H1 (cell line): Measurements from ENCODE around the gene SGCB. TPM values are rescaled to one million over a fixed set of nuclear protein-coding genes. Genes with fewer than 3 reads are reported as not detected.

ENCODE experiments used
- CHD7 ChIP-seq: fragments of 300-600 bp; sonication (generic); IDR thresholded peaks from 2 replicates; pipeline ENCODE4 v1.7.1; 2012; ENCODE audit warnings: low read length, moderate library complexity, mild to moderate bottlenecking, inconsistent platforms; ENCODE audit not compliant: insufficient replicate concordance
- GTF2F1 ChIP-seq: IDR thresholded peaks from 2 replicates; pipeline ENCODE4 v1.6.1; 2012; ENCODE audit warnings: low read depth, low read length, improper control_type of control experiment, borderline replicate concordance
- NANOG ChIP-seq: IDR thresholded peaks from 2 replicates; pipeline ENCODE4 v1.6.1; 2011; ENCODE audit warnings: low read length, low read depth, mild to moderate bottlenecking, inconsistent platforms; ENCODE audit not compliant: insufficient read depth, poor library complexity, severe bottlenecking
- POLR2AphosphoS5 ChIP-seq: IDR thresholded peaks from 2 replicates; pipeline ENCODE4 v1.6.1; 2011; ENCODE audit warnings: low read depth, low read length
- RFX5 ChIP-seq: IDR thresholded peaks from 2 replicates; pipeline ENCODE4 v1.6.1; 2011; ENCODE audit warnings: low read depth, low read length, improper control_type of control experiment, borderline replicate concordance
- TEAD4 ChIP-seq: IDR thresholded peaks from 2 replicates; pipeline ENCODE4 v1.6.1; 2012; ENCODE audit warnings: low read depth, low read length, inconsistent platforms, mixed read lengths
- polyA plus RNA-seq, 7 experiments: library from polyadenylated mRNA; depleted of rRNA in 3 of 7; stranded (reverse) in 5 of 7; unstranded in 2 of 7; fragments of >200 nt in 5 of 7; fragments of 200-250 nt in 2 of 7; gene quantifications; 1 replicate in 5 of 7; 2 replicates in 1 of 7; 4 replicates in 1 of 7; pipeline versions ENCODE4 v1.2.1 to v1.2.3, GENCODE V29; 2011 to 2013; ENCODE audit warnings: missing spikeins in 2 of 7, mixed read lengths in 2 of 7
- total RNA-seq: library from RNA; stranded (reverse); fragmentation: NEBNext Ultra II Directional; extraction: Animal tissue kit (Norgen Biotek cat#: 25700); gene quantifications from 2 replicates; pipeline ENCODE4 v1.2.1, GENCODE V29; 2021

Gene SGCB
- total and polyA plus RNA-seq, 2 of the 8 experiments (the other 6 are each of a cell fraction or from before 2014, with no cell fraction given): 6.8 to 32.2 TPM

GRCh38 chr4:52049266-52049665, 11.2 kb upstream of the SGCB start (continued):
- TF ChIP-seq CHD7: no peak
- TF ChIP-seq RFX5: no peak
- no peak for TF ChIP-seq TEAD4
- TF ChIP-seq NANOG: no peak
- no peak for TF ChIP-seq POLR2AphosphoS5
- TF ChIP-seq GTF2F1: no peak
